ENCODE data around the gene TRIM16.
"Not testable (repeated sequence)": the region's sequence is repeated elsewhere in the genome, so short reads cannot be mapped to it uniquely, and the experiment has no call there.

DNA sequence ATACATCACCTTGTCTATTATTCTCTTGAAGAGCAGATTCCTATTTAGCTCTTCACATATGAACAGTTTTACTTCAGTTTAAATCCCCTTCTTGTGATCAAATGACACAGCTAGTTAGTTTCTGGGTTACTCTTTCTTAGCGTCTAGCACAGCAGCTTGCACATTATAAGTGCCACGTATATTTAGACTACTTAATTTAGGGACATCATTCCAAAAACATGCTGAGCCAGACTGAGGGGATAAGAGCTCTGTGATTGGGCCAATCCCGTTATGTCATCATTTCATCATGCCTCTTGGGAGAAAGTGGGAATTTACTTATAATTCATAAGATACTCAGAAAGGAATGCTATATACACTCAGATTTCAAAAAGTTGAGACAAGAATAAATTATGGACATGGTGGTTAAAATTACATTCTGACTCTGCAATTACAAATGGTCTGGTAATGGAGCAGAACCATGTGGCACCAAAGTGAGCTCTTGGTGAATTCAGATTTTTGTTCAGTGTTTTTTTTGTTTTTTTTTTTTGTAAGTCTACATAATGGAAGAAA lies 60.4 kb downstream of the TRIM16 start:
- not testable (repeated sequence) for TF ChIP-seq CTCF (conservative IDR thresholded peaks at IDR 0.05); ZFX (IDR thresholded peaks at IDR 0.05)

All from C4-2B (cell line).